Neural cell (in vitro differentiated cells): ENCODE measurements around the gene CCDC106. TPM values are rescaled to one million over a fixed set of nuclear protein-coding genes. Genes with fewer than 3 reads are reported as not detected.
A peak's percentile ranks its signal among the peaks of the same experiment; 100 is the strongest.

Experiments
- H2AFZ ChIP-seq: fragments of 200-600, 300-800 bp; sonication (generic), shearing (Covaris generic); 2 replicates; pipeline ENCODE4 v1.6.0; 2014; ENCODE audit warnings: low read depth, mild to moderate bottlenecking, antibody characterized with exemption, low read length, moderate library complexity
- H3F3A ChIP-seq: fragments of 200-600 bp; shearing (Covaris generic); 2 replicates; pipeline ENCODE4 v1.6.1; 2016; ENCODE audit warnings: mild to moderate bottlenecking, moderate library complexity, mixed read lengths, antibody characterized with exemption, low read length; ENCODE audit not compliant: insufficient read depth, poor library complexity, severe bottlenecking
- H3K27ac ChIP-seq: fragments of 200-600, 300-800 bp; sonication (generic), shearing (Covaris generic); 2 replicates; pipeline ENCODE4 v1.5.1; 2014; ENCODE audit warnings: mild to moderate bottlenecking, low read length, moderate library complexity
- H3K27me3 ChIP-seq: fragments of 300-800, 200-600 bp; sonication (generic), shearing (Covaris generic); 2 replicates; pipeline ENCODE4 v1.6.0; 2014; ENCODE audit warnings: mild to moderate bottlenecking, low read depth, low read length, moderate library complexity; ENCODE audit not compliant: insufficient read depth
- H3K36me3 ChIP-seq: fragments of 300-800, 200-600 bp; sonication (generic), shearing (Covaris generic); 2 replicates; pipeline ENCODE4 v1.5.1; 2014; ENCODE audit warnings: mild to moderate bottlenecking, antibody characterized with exemption, low read length, moderate library complexity; ENCODE audit not compliant: insufficient read depth
- H3K4me2 ChIP-seq: fragments of 300-800, 200-600 bp; sonication (generic), shearing (Covaris generic); 2 replicates; pipeline ENCODE4 v1.6.0; 2014; ENCODE audit warnings: mild to moderate bottlenecking, low read length
- H3K4me3 ChIP-seq: fragments of 300-800, 200-600 bp; sonication (generic), shearing (Covaris generic); 2 replicates; pipeline ENCODE4 v1.5.1; 2014; ENCODE audit warnings: mild to moderate bottlenecking, low read length, moderate library complexity
- H3K79me2 ChIP-seq: fragments of 200-600 bp; shearing (Covaris generic); replicated peaks from 2 replicates; pipeline ENCODE4 v1.6.0; 2014; ENCODE audit warnings: mild to moderate bottlenecking, low read length, moderate library complexity; ENCODE audit not compliant: insufficient read depth
- H3K9ac ChIP-seq: fragments of 300-800, 200-600 bp; sonication (generic), shearing (Covaris generic); 2 replicates; pipeline ENCODE4 v1.6.1; 2016; ENCODE audit warnings: mild to moderate bottlenecking, low read length, mixed read lengths
- H3K9me2 ChIP-seq: fragments of 200-600 bp; shearing (Covaris generic); 2 replicates; pipeline ENCODE4 v1.6.1; 2016; ENCODE audit warnings: mild to moderate bottlenecking, low read length, mixed read lengths; ENCODE audit not compliant: insufficient read depth
- H3K9me3 ChIP-seq: fragments of 200-600, 300-800 bp; sonication (generic), shearing (Covaris generic); 2 replicates; pipeline ENCODE4 v1.6.1; 2016; ENCODE audit warnings: mild to moderate bottlenecking, mixed run types, low read length, moderate library complexity, mixed read lengths
- H4K20me1 ChIP-seq: fragments of 200-600 bp; shearing (Covaris generic); 2 replicates; pipeline ENCODE4 v1.6.1; 2016; ENCODE audit warnings: mild to moderate bottlenecking, mixed run types; ENCODE audit not compliant: insufficient read depth
- CTCF ChIP-seq: fragments of 450-650 bp; IDR thresholded peaks from 2 replicates; pipeline ENCODE4 v1.5.1; 2014; ENCODE audit warnings: antibody characterized with exemption, mild to moderate bottlenecking, moderate library complexity; ENCODE audit not compliant: poor library complexity, severe bottlenecking
- EP300 ChIP-seq: fragments of 450-650 bp; conservative IDR thresholded peaks from 2 replicates; pipeline ENCODE4 v1.6.1; 2014; ENCODE audit warnings: antibody characterized with exemption, mild to moderate bottlenecking, moderate library complexity; ENCODE audit not compliant: poor library complexity, severe bottlenecking
- EZH2 ChIP-seq: fragments of 200-600, 300-800 bp; shearing (Covaris generic), sonication (generic); IDR thresholded peaks from 2 replicates; pipeline ENCODE4 v1.6.1; 2014; ENCODE audit warnings: antibody characterized with exemption, low read length, borderline replicate concordance, mild to moderate bottlenecking; ENCODE audit not compliant: insufficient read depth, poor library complexity, severe bottlenecking
- MXI1 ChIP-seq: fragments of 450-650 bp; conservative IDR thresholded peaks from 2 replicates; pipeline ENCODE4 v1.6.1; 2014; ENCODE audit warnings: antibody characterized with exemption, mild to moderate bottlenecking; ENCODE audit not compliant: poor library complexity, severe bottlenecking
- POLR2AphosphoS5 ChIP-seq: IDR thresholded peaks from 2 replicates; pipeline ENCODE4 v1.6.1; 2012
- RAD21 ChIP-seq: fragments of 450-650 bp; conservative IDR thresholded peaks from 2 replicates; pipeline ENCODE4 v1.6.1; 2014; ENCODE audit warnings: antibody characterized with exemption, mild to moderate bottlenecking, moderate library complexity
- REST ChIP-seq: IDR thresholded peaks from 2 replicates; pipeline ENCODE4 v1.6.1; 2012; ENCODE audit warnings: borderline replicate concordance
- SMC3 ChIP-seq: fragments of 450-650 bp; conservative IDR thresholded peaks from 2 replicates; pipeline ENCODE4 v1.6.1; 2014; ENCODE audit warnings: antibody characterized with exemption, mild to moderate bottlenecking, moderate library complexity; ENCODE audit not compliant: poor library complexity
- TAF1 ChIP-seq: IDR thresholded peaks from 2 replicates; pipeline ENCODE4 v1.6.1; 2012; ENCODE audit warnings: low read depth
- polyA plus RNA-seq: library from polyadenylated mRNA; depleted of rRNA; stranded (reverse); fragments of >200 nt; gene quantifications from 2 replicates; pipeline ENCODE4 v1.2.3, GENCODE V29; 2014

Gene CCDC106
- polyA plus RNA-seq, 1 donor from 2014 or later = 33.8 TPM

GRCh38 chr19:55674841-55675660, 27.0 kb downstream of the CCDC106 start, which contains the start of gene EPN1:
Gene EPN1, plus strand, starts transcription at chr19:55675226. Its CDS starts 3,402 bp downstream, at chr19:55678628.
- Histone ChIP-seq H3K27me3 (no peaks in the 10 kb centered on the region), H3K9me2 (no peaks in the 10 kb centered on the region), H4K20me1 (peaks cover 4% of the 10 kb centered on the region), H3K9me3 (no peaks in the 10 kb centered on the region), H3K27ac (peak within 1 kb of the TSS; percentile 71), H3K4me3 (peak within 1 kb of the TSS; percentile 92), H3F3A (no peaks in the 10 kb centered on the region), H3K9ac (peak within 1 kb of the TSS; percentile 84), H3K4me2 (peak within 1 kb of the TSS; percentile 98), H3K79me2 (peaks cover 57% of the 10 kb centered on the region), H2AFZ (peak within 1 kb of the TSS; percentile 60), H3K36me3 (no peaks in the 10 kb centered on the region)
- peak; percentile 77 for TF ChIP-seq POLR2AphosphoS5
- no peak for TF ChIP-seq EZH2
- peak; percentile 67 for TF ChIP-seq EP300
- TF ChIP-seq TAF1 = peak; percentile 38
- no peak for TF ChIP-seq REST
- peak; percentile 91 for TF ChIP-seq MXI1
- no peak for TF ChIP-seq CTCF
- peak; percentile 35 for TF ChIP-seq SMC3
- TF ChIP-seq RAD21 = peak; percentile 25

GRCh38 chr19:55675661-55676354, 27.8 kb downstream of the CCDC106 start:
- no peaks in the 10 kb centered on the region for H3K9me3 ChIP-seq
- no peaks in the 10 kb centered on the region for H3F3A ChIP-seq
- peaks cover 2% of the 10 kb centered on the region for H3K36me3 ChIP-seq
- H2AFZ ChIP-seq = peak overlapping the region; percentile 60
- peak overlapping the region; percentile 84 for H3K9ac ChIP-seq
- TF ChIP-seq EP300 = no peak
- no peak for TF ChIP-seq CTCF
- TF ChIP-seq EZH2 = no peak
- TF ChIP-seq POLR2AphosphoS5 = no peak
- TF ChIP-seq RAD21 = no peak
- no peak for TF ChIP-seq TAF1
- no peak for TF ChIP-seq REST
- TF ChIP-seq SMC3 = no peak
- TF ChIP-seq MXI1 = no peak
- H3K27me3 ChIP-seq = no peaks in the 10 kb centered on the region
- H3K79me2 ChIP-seq = peaks cover 59% of the 10 kb centered on the region
- peak overlapping the region; percentile 98 for H3K4me2 ChIP-seq
- H3K27ac ChIP-seq = peak overlapping the region; percentile 71
- peak overlapping the region; percentile 92 for H3K4me3 ChIP-seq
- H3K9me2 ChIP-seq = no peaks in the 10 kb centered on the region
- H4K20me1 ChIP-seq = no peaks in the 10 kb centered on the region
